ENCODE results near the gene BICDL1.

BICDL1 gene

GRCh38 chr12:120110550-120111501 lies 121.8 kb downstream of the BICDL1 start:
- no peak for DNase-seq
- Mint-ChIP-seq H3K4me3 (no peak overlapping the region), H3K27ac (peak overlapping the region; percentile 90), H3K27me3 (ENCODE audit: low read depth, poor library complexity) (peaks cover 3% of the 10 kb centered on the region), H3K4me1 (peaks cover 56% of the 10 kb centered on the region), H3K9me3 (no peaks in the 10 kb centered on the region), H3K36me3 (ENCODE audit: low read depth) (peaks cover 49% of the 10 kb centered on the region)
- no peak for TF ChIP-seq CTCF (IDR thresholded peaks at IDR 0.05)

GRCh38 chr12:120115066-120115465 lies 126.0 kb downstream of the BICDL1 start:
- Mint-ChIP-seq H3K4me1 (peaks cover 69% of the 10 kb centered on the region), H3K27ac (peak overlapping the region; percentile 4), H3K4me3 (peak overlapping the region; percentile 91), H3K9me3 (no peaks in the 10 kb centered on the region), H3K36me3 (ENCODE audit: low read depth) (peaks cover 29% of the 10 kb centered on the region), H3K27me3 (ENCODE audit: low read depth, poor library complexity) (peaks cover 3% of the 10 kb centered on the region)
- TF ChIP-seq CTCF (IDR thresholded peaks at IDR 0.05) = no peak
- no peak for DNase-seq

- Mint-ChIP-seq H3K9me3 (no peaks in the 10 kb centered on the region), H3K36me3 (ENCODE audit: low read depth) (peaks cover 29% of the 10 kb centered on the region), H3K27ac (peak overlapping the region; percentile 64), H3K27me3 (ENCODE audit: low read depth, poor library complexity) (peaks cover 3% of the 10 kb centered on the region), H3K4me3 (peak overlapping the region; percentile 91), H3K4me1 (peaks cover 66% of the 10 kb centered on the region)
- TF ChIP-seq CTCF (IDR thresholded peaks at IDR 0.05) = no peak
- no peak for DNase-seq
Observed at GRCh38 chr12:120115692-120116440, 126.8 kb downstream of the BICDL1 start.

GRCh38 chr12:120116441-120116791 lies 127.4 kb downstream of the BICDL1 start, which contains the start of gene RAB35:
TSS of gene RAB35 (minus strand) at chr12:120116753. CDS start at chr12:120116650, 103 bp downstream.
- Mint-ChIP-seq H3K9me3 (no peaks in the 10 kb centered on the region), H3K27me3 (ENCODE audit: low read depth, poor library complexity) (peaks cover 3% of the 10 kb centered on the region), H3K36me3 (ENCODE audit: low read depth) (peaks cover 29% of the 10 kb centered on the region), H3K27ac (peak within 1 kb of the TSS; percentile 91), H3K4me3 (peak within 1 kb of the TSS; percentile 92), H3K4me1 (peaks cover 62% of the 10 kb centered on the region)
- DNase-seq = no peak
- no peak for TF ChIP-seq CTCF (IDR thresholded peaks at IDR 0.05)

- peaks cover 28% of the 10 kb centered on the region for H3K36me3 Mint-ChIP-seq (ENCODE audit: low read depth)
- peak; percentile 99 for DNase-seq
- no peak for TF ChIP-seq CTCF (IDR thresholded peaks at IDR 0.05)
- H3K27me3 Mint-ChIP-seq (ENCODE audit: low read depth, poor library complexity) = peaks cover 3% of the 10 kb centered on the region
- H3K27ac Mint-ChIP-seq = peak overlapping the region; percentile 91
- peak overlapping the region; percentile 92 for H3K4me3 Mint-ChIP-seq
- no peaks in the 10 kb centered on the region for H3K9me3 Mint-ChIP-seq
- H3K4me1 Mint-ChIP-seq = peaks cover 56% of the 10 kb centered on the region
Observed at GRCh38 chr12:120116792-120117651, 128.0 kb downstream of the BICDL1 start.

Measured in nephron progenitor cell (in vitro differentiated cells).